T-helper 2 cell (primary cell): ENCODE measurements around the gene SCFD1.
"Not testable (repeated sequence)": the region's sequence is repeated elsewhere in the genome, so short reads cannot be mapped to it uniquely, and the experiment has no call there.

Source experiments
- DNase-seq, 5 experiments: peaks; one replicate each; pipeline versions ENCODE4 v3.0.0 to v3.0.0-alpha.2; 2012 to 2022

SCFD1 gene

GRCh38 chr14:30678926-30679431, 56.9 kb downstream of the SCFD1 start:
- no peak for DNase-seq

- no peak for DNase-seq
Observed at GRCh38 chr14:30680036-30680435, 57.9 kb downstream of the SCFD1 start.

GRCh38 chr14:30680776-30681175, 58.7 kb downstream of the SCFD1 start:
- DNase-seq: not testable (repeated sequence)

- DNase-seq: peak in 1 of 5 experiments; percentile 2
Observed at GRCh38 chr14:30681752-30682355, 59.7 kb downstream of the SCFD1 start.

GRCh38 chr14:30690487-30691355, 68.6 kb downstream of the SCFD1 start:
- peak in 2 of 5 experiments; percentile 9 to 69 for DNase-seq

- no peak for DNase-seq
Observed at GRCh38 chr14:30691751-30692398, 69.8 kb downstream of the SCFD1 start.

- DNase-seq: no peak
Observed at GRCh38 chr14:30692669-30693068, 70.5 kb downstream of the SCFD1 start.

GRCh38 chr14:30698463-30698862, 76.3 kb downstream of the SCFD1 start:
- no peak for DNase-seq

- DNase-seq: no peak
Observed at GRCh38 chr14:30706704-30707103, 84.6 kb downstream of the SCFD1 start.

- DNase-seq: no peak
Observed at GRCh38 chr14:30708157-30708556, 86.0 kb downstream of the SCFD1 start.

- DNase-seq: no peak
Observed at GRCh38 chr14:30709201-30709600, 87.1 kb downstream of the SCFD1 start.

- DNase-seq: no peak
Observed at GRCh38 chr14:30710876-30711275, 88.8 kb downstream of the SCFD1 start.

GRCh38 chr14:30719137-30719536, 97.0 kb downstream of the SCFD1 start:
- no peak for DNase-seq

- DNase-seq: no peak
Observed at GRCh38 chr14:30725763-30726162, 103.6 kb downstream of the SCFD1 start.

GRCh38 chr14:30728471-30728870, 106.4 kb downstream of the SCFD1 start:
- DNase-seq: no peak

GRCh38 chr14:30737916-30738315, 115.8 kb downstream of the SCFD1 start:
- DNase-seq: no peak

GRCh38 chr14:30738978-30739377, 116.9 kb downstream of the SCFD1 start:
- DNase-seq: no peak

- peak in 1 of 5 experiments; percentile 52 for DNase-seq
Observed at GRCh38 chr14:30748343-30748742, 126.2 kb downstream of the SCFD1 start.

GRCh38 chr14:30751646-30752416, 129.7 kb downstream of the SCFD1 start:
- DNase-seq: peak in 1 of 5 experiments; percentile 7

- DNase-seq: no peak
Observed at GRCh38 chr14:30753452-30753851, 131.3 kb downstream of the SCFD1 start.

GRCh38 chr14:30754778-30755177, 132.7 kb downstream of the SCFD1 start:
- no peak for DNase-seq

GRCh38 chr14:30756594-30756993, 134.5 kb downstream of the SCFD1 start:
- DNase-seq: no peak

GRCh38 chr14:30757082-30757481, 135.0 kb downstream of the SCFD1 start:
- peak in 1 of 5 experiments; percentile 45 for DNase-seq
